HEK293 (cell line): Measurements from ENCODE around the gene TRAM2.
A peak's percentile ranks its signal among the peaks of the same experiment; 100 is the strongest.

ENCODE experiments used
- CTCF ChIA-PET: fragments of 350-600 bp; formaldehyde crosslinking; extraction: SDS; loops from one replicate; lab custom pipeline; 2021; ENCODE audit warnings: antibody characterized with exemption; lab: Yijun Ruan, JAX
- POLR2A ChIA-PET: fragments of 300-600 bp; formaldehyde crosslinking; extraction: SDS; loops from one replicate; lab custom pipeline; 2020; ENCODE audit warnings: antibody characterized with exemption, inconsistent platforms; lab: Yijun Ruan, JAX
- H3K27ac ChIP-seq: fragments of 200-500 bp; sonication (Bioruptor generic); 2 replicates; pipeline ENCODE4 v1.5.1; 2014; ENCODE audit warnings: low read depth, low read length, control low read depth, inconsistent platforms; ENCODE audit errors: extremely low read depth
- H3K36me3 ChIP-seq, 2 experiments: fragments of 200-500 bp in 1 of 2; sonication (Bioruptor generic) in 1 of 2; 1 replicate in 1 of 2; 2 replicates in 1 of 2; pipeline ENCODE4 v1.5.1; 2014 to 2017; ENCODE audit warnings: inconsistent platforms in 2 of 2, low read length in 2 of 2; ENCODE audit not compliant: control insufficient read depth in 2 of 2, insufficient read depth in 1 of 2
- H3K4me1 ChIP-seq: fragments of 200-500 bp; sonication (Bioruptor generic); 2 replicates; pipeline ENCODE4 v1.5.1; 2014; ENCODE audit warnings: mild to moderate bottlenecking, low read length, inconsistent platforms; ENCODE audit not compliant: control insufficient read depth, insufficient read depth
- H3K4me3 ChIP-seq: 2 replicates; pipeline ENCODE4 v1.5.1; 2011; ENCODE audit warnings: low read depth, mild to moderate bottlenecking, control low read depth, low read length, moderate library complexity
- H3K9me3 ChIP-seq: fragments of 200-500 bp; sonication (Bioruptor generic); 2 replicates; pipeline ENCODE4 v1.5.1; 2014; ENCODE audit warnings: low read depth, low read length, inconsistent platforms; ENCODE audit not compliant: control insufficient read depth, insufficient read depth
- GLIS1 ChIP-seq: fragments of 450-650 bp; formaldehyde crosslinking; IDR thresholded peaks from 2 replicates; pipeline ENCODE4 v1.5.1; 2016; ENCODE audit warnings: missing biosample characterization, missing genetic modification characterization
- GLIS2 ChIP-seq: fragments of 450-650 bp; formaldehyde crosslinking; IDR thresholded peaks from 2 replicates; pipeline ENCODE4 v1.5.1; 2016; ENCODE audit warnings: missing biosample characterization, missing genetic modification characterization
- IKZF3 ChIP-seq: fragments of 450-650 bp; IDR thresholded peaks from 2 replicates; pipeline ENCODE4 v1.5.0; 2018; ENCODE audit warnings: missing biosample characterization, mild to moderate bottlenecking, missing genetic modification characterization, moderate library complexity
- MZF1 ChIP-seq: fragments of 450-650 bp; formaldehyde crosslinking; IDR thresholded peaks from 2 replicates; pipeline ENCODE4 v1.5.1; 2017; ENCODE audit warnings: missing biosample characterization, missing genetic modification characterization, borderline replicate concordance
- SCRT2 ChIP-seq: fragments of 450-650 bp; formaldehyde crosslinking; IDR thresholded peaks from 2 replicates; pipeline ENCODE4 v1.5.1; 2016; ENCODE audit warnings: missing biosample characterization, missing genetic modification characterization
- TRIM28 ChIP-seq: IDR thresholded peaks from 2 replicates; pipeline ENCODE4 v1.6.1; 2011; ENCODE audit warnings: low read length, control low read depth, borderline replicate concordance
- ZFP3 ChIP-seq: fragments of 450-650 bp; formaldehyde crosslinking; IDR thresholded peaks from 2 replicates; pipeline ENCODE4 v1.5.1; 2016; ENCODE audit warnings: low read depth, missing biosample characterization, missing genetic modification characterization
- ZFP37 ChIP-seq: fragments of 450-650 bp; formaldehyde crosslinking; IDR thresholded peaks from 2 replicates; pipeline ENCODE4 v1.5.1; 2016; ENCODE audit warnings: missing biosample characterization, missing genetic modification characterization
- ZNF16 ChIP-seq: fragments of 450-650 bp; formaldehyde crosslinking; IDR thresholded peaks from 2 replicates; pipeline ENCODE4 v1.5.1; 2016; ENCODE audit warnings: low read depth, missing biosample characterization, missing genetic modification characterization
- ZNF274 ChIP-seq, 2 experiments: fragments of 200-500 bp in 1 of 2; fragments of 450-650 bp in 1 of 2; sonication (Bioruptor generic) in 1 of 2; formaldehyde crosslinking in 1 of 2; IDR thresholded peaks; 2 replicates each; pipeline versions ENCODE4 v1.5.1 to v1.6.1; 2014 to 2016; ENCODE audit warnings: borderline replicate concordance in 1 of 2, inconsistent platforms in 1 of 2, low read length in 1 of 2, missing biosample characterization in 1 of 2, missing genetic modification characterization in 1 of 2
- ZNF391 ChIP-seq: fragments of 450-650 bp; formaldehyde crosslinking; IDR thresholded peaks from 2 replicates; pipeline ENCODE4 v1.5.1; 2016; ENCODE audit warnings: low read depth, missing biosample characterization, missing genetic modification characterization, borderline replicate concordance
- ZNF473 ChIP-seq: fragments of 450-650 bp; formaldehyde crosslinking; IDR thresholded peaks from 2 replicates; pipeline ENCODE4 v1.5.1; 2017; ENCODE audit warnings: missing biosample characterization, missing genetic modification characterization
- ZNF555 ChIP-seq: fragments of 450-650 bp; formaldehyde crosslinking; conservative IDR thresholded peaks from 2 replicates; pipeline ENCODE4 v1.5.1; 2017; ENCODE audit warnings: missing biosample characterization, mild to moderate bottlenecking, missing genetic modification characterization, inconsistent platforms
- ZNF670 ChIP-seq: fragments of 450-650 bp; formaldehyde crosslinking; IDR thresholded peaks from 2 replicates; pipeline ENCODE4 v1.5.1; 2016; ENCODE audit warnings: missing biosample characterization, missing genetic modification characterization, low read depth
- TF ChIP-seq, protein P1 (sequence below): fragments of 450-650 bp; formaldehyde crosslinking; IDR thresholded peaks from 2 replicates; pipeline ENCODE4 v1.5.1; 2016; ENCODE audit warnings: missing biosample characterization, missing genetic modification characterization, borderline replicate concordance
- TF ChIP-seq, protein P2 (sequence below): fragments of 450-650 bp; IDR thresholded peaks from 2 replicates; pipeline ENCODE4 v1.5.1; 2018; ENCODE audit warnings: missing biosample characterization, missing genetic modification characterization
- TF ChIP-seq, protein P3 (sequence below): fragments of 450-650 bp; formaldehyde crosslinking; IDR thresholded peaks from 2 replicates; pipeline ENCODE4 v1.5.1; 2016; ENCODE audit warnings: missing biosample characterization, missing genetic modification characterization
- TF ChIP-seq, protein P4 (sequence below): fragments of 450-650 bp; formaldehyde crosslinking; IDR thresholded peaks from 2 replicates; pipeline ENCODE4 v1.5.1; 2016; ENCODE audit warnings: missing biosample characterization, missing genetic modification characterization

Gene TRAM2

DNA sequence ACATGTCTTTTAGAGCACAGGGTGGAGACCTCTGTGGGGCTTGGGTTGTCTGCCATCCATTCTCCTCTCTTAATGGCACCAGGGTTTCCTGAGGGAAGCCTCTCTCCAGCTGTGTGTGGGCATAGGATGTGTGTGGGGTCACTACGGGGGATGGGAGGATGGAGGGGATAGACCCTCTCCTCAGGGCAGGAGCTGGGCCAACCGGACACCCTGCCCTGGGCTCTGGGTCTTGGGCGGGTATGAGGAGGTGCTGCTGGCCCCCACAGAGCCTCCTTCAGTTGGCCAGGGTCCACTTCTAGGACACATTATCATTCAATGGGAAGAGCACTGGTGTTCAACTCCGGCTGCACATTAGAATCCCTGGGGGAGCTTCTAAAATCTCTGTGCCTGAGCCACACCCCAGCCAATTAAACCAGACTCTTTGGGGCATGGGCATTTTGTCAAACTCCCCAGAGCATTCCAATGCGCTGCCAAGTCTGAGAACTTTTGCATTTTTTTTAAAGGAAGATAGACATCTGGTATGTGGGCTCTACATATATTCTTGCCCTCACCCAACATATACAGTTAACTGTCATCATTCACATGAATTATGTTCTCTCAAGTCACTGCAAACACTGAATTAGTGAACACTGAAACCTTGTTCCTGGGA, 38.5 kb downstream of the TRAM2 start:
- no peaks in the 10 kb centered on the region for H3K4me1 ChIP-seq
- CTCF ChIA-PET = interaction anchor here (0.5 to 0.8 kb wide), 3 partner anchors 9 to 131 kb away, joined by 3 to 5 read pairs (median 4); no protein-coding TSS in a partner anchor
- H3K4me3 ChIP-seq = no peak overlapping the region
- POLR2A ChIA-PET = interaction anchor here (1.3 kb wide), 1 partner anchor 10 kb away, joined by 3 read pairs; no protein-coding TSS in a partner anchor
- H3K27ac ChIP-seq = no peak overlapping the region
- TF ChIP-seq GLIS1 (tag by site-specific recombination) = peak; percentile 38; the same call in 1 of the 2 replicates
- no peak for TF ChIP-seq ZFP3
- H3K36me3 ChIP-seq = peaks cover 0 to 11% of the 10 kb centered on the region in 2 experiments; a peak in 1 of 3 replicates
- H3K9me3 ChIP-seq = no peaks in the 10 kb centered on the region

DNA sequence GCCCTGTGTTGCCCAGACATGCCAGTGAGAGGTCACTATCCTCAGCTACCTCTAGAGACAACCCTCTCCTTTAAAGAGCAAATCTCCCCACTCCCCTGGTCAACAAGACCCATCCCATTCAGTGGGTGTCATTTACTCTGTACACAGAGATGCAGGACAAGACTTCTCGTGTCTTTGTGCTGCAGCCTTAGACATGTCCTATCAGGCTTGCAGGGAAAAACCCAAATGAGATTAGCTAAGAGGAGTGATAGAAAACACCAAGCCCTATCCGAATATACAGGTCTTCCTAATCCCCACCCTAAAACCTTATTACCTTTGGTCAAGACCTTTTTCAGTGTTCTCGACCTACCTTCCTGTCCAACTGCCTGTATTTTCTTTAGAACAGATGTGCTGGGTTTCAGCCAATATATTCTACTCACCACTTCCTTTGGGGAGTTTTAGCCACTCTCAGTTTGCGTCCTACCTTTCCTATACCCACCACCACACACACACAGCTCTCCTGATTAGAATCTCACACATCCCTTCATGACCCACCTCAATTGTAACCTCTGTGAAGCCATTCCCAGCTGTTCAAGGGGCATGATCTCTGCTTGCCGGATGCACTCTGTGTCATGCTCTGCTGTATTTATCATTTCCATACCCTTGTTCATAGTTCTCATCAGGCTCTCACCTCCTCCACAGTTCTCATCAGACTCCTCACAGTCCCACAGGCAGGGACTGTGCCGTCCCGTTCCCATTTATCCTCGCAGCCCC, 39.7 kb downstream of the TRAM2 start:
- H3K9me3 ChIP-seq = no peaks in the 10 kb centered on the region
- no peak for TF ChIP-seq SCRT2
- no peak for TF ChIP-seq ZFP3
- no peak for TF ChIP-seq MZF1 (tag by site-specific recombination)
- TF ChIP-seq, protein P1, sequence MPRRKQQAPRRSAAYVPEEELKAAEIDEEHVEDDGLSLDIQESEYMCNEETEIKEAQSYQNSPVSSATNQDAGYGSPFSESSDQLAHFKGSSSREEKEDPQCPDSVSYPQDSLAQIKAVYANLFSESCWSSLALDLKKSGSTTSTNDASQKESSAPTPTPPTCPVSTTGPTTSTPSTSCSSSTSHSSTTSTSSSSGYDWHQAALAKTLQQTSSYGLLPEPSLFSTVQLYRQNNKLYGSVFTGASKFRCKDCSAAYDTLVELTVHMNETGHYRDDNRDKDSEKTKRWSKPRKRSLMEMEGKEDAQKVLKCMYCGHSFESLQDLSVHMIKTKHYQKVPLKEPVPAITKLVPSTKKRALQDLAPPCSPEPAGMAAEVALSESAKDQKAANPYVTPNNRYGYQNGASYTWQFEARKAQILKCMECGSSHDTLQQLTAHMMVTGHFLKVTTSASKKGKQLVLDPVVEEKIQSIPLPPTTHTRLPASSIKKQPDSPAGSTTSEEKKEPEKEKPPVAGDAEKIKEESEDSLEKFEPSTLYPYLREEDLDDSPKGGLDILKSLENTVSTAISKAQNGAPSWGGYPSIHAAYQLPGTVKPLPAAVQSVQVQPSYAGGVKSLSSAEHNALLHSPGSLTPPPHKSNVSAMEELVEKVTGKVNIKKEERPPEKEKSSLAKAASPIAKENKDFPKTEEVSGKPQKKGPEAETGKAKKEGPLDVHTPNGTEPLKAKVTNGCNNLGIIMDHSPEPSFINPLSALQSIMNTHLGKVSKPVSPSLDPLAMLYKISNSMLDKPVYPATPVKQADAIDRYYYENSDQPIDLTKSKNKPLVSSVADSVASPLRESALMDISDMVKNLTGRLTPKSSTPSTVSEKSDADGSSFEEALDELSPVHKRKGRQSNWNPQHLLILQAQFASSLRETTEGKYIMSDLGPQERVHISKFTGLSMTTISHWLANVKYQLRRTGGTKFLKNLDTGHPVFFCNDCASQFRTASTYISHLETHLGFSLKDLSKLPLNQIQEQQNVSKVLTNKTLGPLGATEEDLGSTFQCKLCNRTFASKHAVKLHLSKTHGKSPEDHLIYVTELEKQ = no peak
- TF ChIP-seq, protein P2, sequence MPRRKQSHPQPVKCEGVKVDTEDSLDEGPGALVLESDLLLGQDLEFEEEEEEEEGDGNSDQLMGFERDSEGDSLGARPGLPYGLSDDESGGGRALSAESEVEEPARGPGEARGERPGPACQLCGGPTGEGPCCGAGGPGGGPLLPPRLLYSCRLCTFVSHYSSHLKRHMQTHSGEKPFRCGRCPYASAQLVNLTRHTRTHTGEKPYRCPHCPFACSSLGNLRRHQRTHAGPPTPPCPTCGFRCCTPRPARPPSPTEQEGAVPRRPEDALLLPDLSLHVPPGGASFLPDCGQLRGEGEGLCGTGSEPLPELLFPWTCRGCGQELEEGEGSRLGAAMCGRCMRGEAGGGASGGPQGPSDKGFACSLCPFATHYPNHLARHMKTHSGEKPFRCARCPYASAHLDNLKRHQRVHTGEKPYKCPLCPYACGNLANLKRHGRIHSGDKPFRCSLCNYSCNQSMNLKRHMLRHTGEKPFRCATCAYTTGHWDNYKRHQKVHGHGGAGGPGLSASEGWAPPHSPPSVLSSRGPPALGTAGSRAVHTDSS (tag by site-specific recombination) = no peak
- TF ChIP-seq GLIS2 (tag by site-specific recombination) = no peak
- TF ChIP-seq ZNF16 (tag by site-specific recombination) = no peak
- TF ChIP-seq ZNF670 = no peak
- TF ChIP-seq TRIM28 = no peak
- TF ChIP-seq, protein P3, sequence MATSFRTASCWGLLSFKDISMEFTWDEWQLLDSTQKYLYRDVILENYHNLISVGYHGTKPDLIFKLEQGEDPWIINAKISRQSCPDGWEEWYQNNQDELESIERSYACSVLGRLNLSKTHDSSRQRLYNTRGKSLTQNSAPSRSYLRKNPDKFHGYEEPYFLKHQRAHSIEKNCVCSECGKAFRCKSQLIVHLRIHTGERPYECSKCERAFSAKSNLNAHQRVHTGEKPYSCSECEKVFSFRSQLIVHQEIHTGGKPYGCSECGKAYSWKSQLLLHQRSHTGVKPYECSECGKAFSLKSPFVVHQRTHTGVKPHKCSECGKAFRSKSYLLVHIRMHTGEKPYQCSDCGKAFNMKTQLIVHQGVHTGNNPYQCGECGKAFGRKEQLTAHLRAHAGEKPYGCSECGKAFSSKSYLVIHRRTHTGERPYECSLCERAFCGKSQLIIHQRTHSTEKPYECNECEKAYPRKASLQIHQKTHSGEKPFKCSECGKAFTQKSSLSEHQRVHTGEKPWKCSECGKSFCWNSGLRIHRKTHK (tag by site-specific recombination) = no peak
- TF ChIP-seq, protein P4, sequence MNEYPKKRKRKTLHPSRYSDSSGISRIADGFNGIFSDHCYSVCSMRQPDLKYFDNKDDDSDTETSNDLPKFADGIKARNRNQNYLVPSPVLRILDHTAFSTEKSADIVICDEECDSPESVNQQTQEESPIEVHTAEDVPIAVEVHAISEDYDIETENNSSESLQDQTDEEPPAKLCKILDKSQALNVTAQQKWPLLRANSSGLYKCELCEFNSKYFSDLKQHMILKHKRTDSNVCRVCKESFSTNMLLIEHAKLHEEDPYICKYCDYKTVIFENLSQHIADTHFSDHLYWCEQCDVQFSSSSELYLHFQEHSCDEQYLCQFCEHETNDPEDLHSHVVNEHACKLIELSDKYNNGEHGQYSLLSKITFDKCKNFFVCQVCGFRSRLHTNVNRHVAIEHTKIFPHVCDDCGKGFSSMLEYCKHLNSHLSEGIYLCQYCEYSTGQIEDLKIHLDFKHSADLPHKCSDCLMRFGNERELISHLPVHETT (tag by site-specific recombination) = no peak
- no peak for TF ChIP-seq ZFP37 (tag by site-specific recombination)
- TF ChIP-seq ZNF274 (IDR thresholded peaks at IDR 0.05; ENCODE audit: low read length) = no peak
- TF ChIP-seq ZNF274 (tag by site-specific recombination; IDR thresholded peaks at IDR 0.05; ENCODE audit: borderline replicate concordance) = no peak
- TF ChIP-seq ZNF473 (tag by site-specific recombination) = no peak
- no peak for TF ChIP-seq ZNF391
- no peak for TF ChIP-seq IKZF3 (tag by site-specific recombination)
- no peak for TF ChIP-seq ZNF555 (tag by site-specific recombination)
- no peak overlapping the region for H3K4me3 ChIP-seq
- no peak overlapping the region for H3K27ac ChIP-seq
- ChIA-PET POLR2A (interaction anchor here (1.5 kb wide), 1 partner anchor 14 kb away, joined by 3 read pairs; no protein-coding TSS in a partner anchor), CTCF (interaction anchor here (0.6 to 1.7 kb wide), 6 partner anchors 10 to 107 kb away, joined by 3 to 4 read pairs (median 3); no protein-coding TSS in a partner anchor)
- no peaks in the 10 kb centered on the region for H3K4me1 ChIP-seq
- peaks cover 0 to 11% of the 10 kb centered on the region in 2 experiments; a peak in 1 of 3 replicates for H3K36me3 ChIP-seq
